A549 (cell line): ENCODE results near the gene TNNT2. TPM values are rescaled to one million over a fixed set of nuclear protein-coding genes. Genes with fewer than 3 reads are reported as not detected.

Source experiments
- ATAC-seq, 2 experiments: fragments of 200-7000 bp in 1 of 2; fragments of >200 bp in 1 of 2; cut with Nextera tagmentation in 1 of 2; cut with Tn5 transposase in 1 of 2; 3 replicates each; pipeline versions ENCODE4 v1.8.0 to v1.9.1; 2018 to 2020; ENCODE audit warnings: mild to moderate bottlenecking in 1 of 2, moderate library complexity in 1 of 2
- CTCF ChIA-PET: fragments of 300-600 bp; sonication (Branson Sonifier 250); formaldehyde crosslinking; extraction: SDS; loops from one replicate; lab custom pipeline; 2021; ENCODE audit warnings: antibody characterized with exemption, inconsistent platforms; lab: Yijun Ruan, JAX
- POLR2A ChIA-PET: fragments of 350-600 bp; formaldehyde crosslinking; extraction: SDS; loops from one replicate; lab custom pipeline; 2021; ENCODE audit warnings: antibody characterized with exemption, inconsistent platforms; lab: Yijun Ruan, JAX
- DNase-seq, 2 experiments: peaks; one replicate each; pipeline versions ENCODE4 v3.0.0 to v3.0.0-alpha.2; 2011 to 2016; ENCODE audit warnings: low read depth in 1 of 2, low spot score in 1 of 2
- FAIRE-seq: peaks from 2 replicates; lab custom pipeline; 2011; peaks lifted over from hg19 to GRCh38; lab: Jason Lieb, UNC
- H3K27ac ChIP-seq, 2 experiments: fragments of >200 bp; sonication (Bioruptor Twin); formaldehyde crosslinking; 3 replicates each; pipeline ENCODE4 v1.5.1; 2016 to 2017
- H3K4me1 ChIP-seq: fragments of >200 bp; sonication (Bioruptor Twin); formaldehyde crosslinking; 3 replicates; pipeline ENCODE4 v1.6.1; 2016
- H3K4me2 ChIP-seq: fragments of >200 bp; sonication (Bioruptor Twin); formaldehyde crosslinking; 3 replicates; pipeline ENCODE4 v1.6.1; 2016
- H3K4me3 ChIP-seq: fragments of >200 bp; sonication (Bioruptor Twin); formaldehyde crosslinking; 3 replicates; pipeline ENCODE4 v1.5.1; 2016
- H3K9me3 ChIP-seq: fragments of >200 bp; sonication (Bioruptor Twin); formaldehyde crosslinking; 3 replicates; pipeline ENCODE4 v1.6.1; 2016
- CBX2 ChIP-seq: fragments of 200-600 bp; sonication (generic); IDR thresholded peaks from 2 replicates; pipeline ENCODE4 v1.6.1; 2016; ENCODE audit warnings: low read depth, mild to moderate bottlenecking, borderline replicate concordance
- CHD2 ChIP-seq: fragments of 150-350 bp; IDR thresholded peaks from 2 replicates; pipeline ENCODE4 v1.6.1; 2014; ENCODE audit warnings: low read length; ENCODE audit not compliant: partially characterized antibody
- E2F6 ChIP-seq: IDR thresholded peaks from 2 replicates; pipeline ENCODE4 v1.6.1; 2012; ENCODE audit warnings: low read depth, borderline replicate concordance
- EHF ChIP-seq: fragments of 250-450 bp; sonication (Bioruptor Pico); IDR thresholded peaks from 2 replicates; pipeline ENCODE4 v1.5.0; 2020; ENCODE audit warnings: mild to moderate bottlenecking
- EHMT2 ChIP-seq: fragments of 200-600 bp; sonication (generic); IDR thresholded peaks from 2 replicates; pipeline ENCODE4 v1.6.1; 2016; ENCODE audit warnings: antibody characterized with exemption, low read depth, mild to moderate bottlenecking, moderate library complexity
- FOSB ChIP-seq: fragments of 250-450 bp; sonication (Bioruptor Pico); IDR thresholded peaks from 2 replicates; pipeline ENCODE4 v1.5.0; 2020; ENCODE audit warnings: mild to moderate bottlenecking, moderate library complexity
- HES2 ChIP-seq: fragments of >200 bp; sonication (Bioruptor Twin); formaldehyde crosslinking; IDR thresholded peaks from 2 replicates; pipeline ENCODE4 v1.6.1; 2016
- HMGXB4 ChIP-seq: fragments of 250-450 bp; sonication (Bioruptor Pico); IDR thresholded peaks from 2 replicates; pipeline ENCODE4 v1.5.0; 2021; ENCODE audit warnings: mild to moderate bottlenecking, moderate library complexity, borderline replicate concordance
- HOXA7 ChIP-seq: fragments of 250-450 bp; sonication (Bioruptor Pico); IDR thresholded peaks from 2 replicates; pipeline ENCODE4 v1.5.0; 2020; ENCODE audit warnings: mild to moderate bottlenecking, moderate library complexity
- JUNB ChIP-seq: fragments of >200 bp; sonication (Bioruptor Twin); formaldehyde crosslinking; IDR thresholded peaks from 2 replicates; pipeline ENCODE4 v1.6.1; 2016
- KDM5A ChIP-seq: fragments of 200-600 bp; sonication (generic); IDR thresholded peaks from 2 replicates; pipeline ENCODE4 v1.6.1; 2016; ENCODE audit warnings: antibody characterized with exemption, mild to moderate bottlenecking
- MAFK ChIP-seq: fragments of 450-650 bp; IDR thresholded peaks from 2 replicates; pipeline ENCODE4 v1.6.1; 2014; ENCODE audit not compliant: partially characterized antibody
- MAZ ChIP-seq: fragments of 150-350 bp; IDR thresholded peaks from 2 replicates; pipeline ENCODE4 v1.6.1; 2014; ENCODE audit warnings: antibody characterized with exemption, low read depth, low read length, borderline replicate concordance
- RCOR1 ChIP-seq: fragments of 150-350 bp; IDR thresholded peaks from 2 replicates; pipeline ENCODE4 v1.6.1; 2014; ENCODE audit warnings: antibody characterized with exemption, low read length, low read depth
- RFX5 ChIP-seq: fragments of 450-650 bp; IDR thresholded peaks from 2 replicates; pipeline ENCODE4 v1.7.1; 2014; ENCODE audit warnings: antibody characterized with exemption, mild to moderate bottlenecking, moderate library complexity
- ZNF302 ChIP-seq: fragments of 250-450 bp; sonication (Bioruptor Pico); IDR thresholded peaks from 2 replicates; pipeline ENCODE4 v1.9.0; 2021; ENCODE audit warnings: inconsistent platforms, mild to moderate bottlenecking, moderate library complexity
- WGBS: methylation state at CpG from one replicate; pipeline ENCODE4 v1.1.6; 2017; ENCODE audit errors: missing lambda C conversion rate; 5-methylcytosine and 5-hydroxymethylcytosine counted together
- polyA plus RNA-seq, 4 experiments: library from polyadenylated mRNA; depleted of rRNA in 3 of 4; stranded (reverse); fragments of >200 nt; fragmentation: RNase III in 1 of 4; extraction: RNeasy Plus Mini Kit Qiagen cat#74134 plus additional on column Dnase treatment in 1 of 4; gene quantifications; 2 replicates in 3 of 4; 3 replicates in 1 of 4; pipeline ENCODE4 v1.2.3, GENCODE V29; 2011 to 2017
- TF ChIP-seq, protein P1 (sequence below): fragments of 150-350 bp; IDR thresholded peaks from 2 replicates; pipeline ENCODE4 v1.6.1; 2014; ENCODE audit warnings: low read depth, mild to moderate bottlenecking, low read length
- TF ChIP-seq, protein P2 (sequence below): fragments of 250-450 bp; sonication (Bioruptor Pico); IDR thresholded peaks from 2 replicates; pipeline ENCODE4 v1.5.0; 2020; ENCODE audit warnings: low read depth, mild to moderate bottlenecking, moderate library complexity

Gene TNNT2
- polyA plus RNA-seq, 2 of the 4 experiments (the other 2 are of a cell fraction), result 0.09 TPM; not detected in 1

DNA sequence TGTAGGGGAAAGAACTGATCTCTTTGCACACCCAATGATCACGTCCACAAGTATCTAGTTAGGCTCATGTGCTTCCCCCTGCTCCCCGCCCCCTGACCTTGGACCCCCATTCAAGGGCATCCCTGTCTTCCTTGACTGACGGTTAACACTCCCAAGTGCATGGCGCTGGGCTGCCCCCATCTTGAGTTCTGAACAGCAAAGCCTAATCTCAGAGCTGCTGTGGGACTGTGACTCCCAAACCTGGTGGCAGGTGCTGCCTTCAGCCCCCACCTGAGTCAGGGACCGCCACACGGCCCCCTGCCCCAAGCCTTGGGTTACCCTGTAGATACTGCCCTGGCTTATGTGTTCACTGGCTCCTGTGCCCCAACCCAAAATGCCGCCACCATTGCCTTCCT, 43.1 kb upstream of the TNNT2 start:
- FAIRE-seq (no peak), DNase-seq (no peak)
- Histone ChIP-seq H3K4me3 (no peak overlapping the region), H3K9me3 (no peaks in the 10 kb centered on the region), H3K4me1 (no peaks in the 10 kb centered on the region), H3K4me2 (no peak overlapping the region)
- ChIA-PET POLR2A (no interaction called here), CTCF (interaction anchor here (1.1 to 3.8 kb wide), 6 partner anchors 11 to 92 kb away, joined by 3 to 26 read pairs (median 4); no protein-coding TSS in a partner anchor)
- 50% methylated on average over 7 of the region's 7 CpGs for WGBS
- TF ChIP-seq HOXA7 (CRISPR knock-in tag) (no peak), EHF (CRISPR knock-in tag) (no peak), MAZ (no peak), FOSB (CRISPR knock-in tag) (no peak), JUNB (no peak)
- TF ChIP-seq, all 56 proteins: peak for 0
- no peak for ATAC-seq
- no peak overlapping the region for H3K27ac ChIP-seq

GRCh38 chr1:201419746-201420607, 42.5 kb upstream of the TNNT2 start:
- DNase-seq, result no peak
- ChIA-PET POLR2A (no interaction called here), CTCF (interaction anchor here (1.1 to 3.8 kb wide), 6 partner anchors 10 to 93 kb away, joined by 3 to 26 read pairs (median 4); no protein-coding TSS in a partner anchor)
- no peak for ATAC-seq
- 57% methylated on average over 9 of the region's 12 CpGs for WGBS
- no peak for TF ChIP-seq MAFK
- TF ChIP-seq E2F6, result no peak
- no peak for TF ChIP-seq CBX2
- no peak for TF ChIP-seq HES2
- TF ChIP-seq JUNB, result no peak
- no peak for TF ChIP-seq RCOR1
- TF ChIP-seq RFX5, result no peak
- TF ChIP-seq EHMT2, result no peak
- TF ChIP-seq HMGXB4 (CRISPR knock-in tag), result no peak
- TF ChIP-seq CHD2, result no peak
- TF ChIP-seq, protein P1, sequence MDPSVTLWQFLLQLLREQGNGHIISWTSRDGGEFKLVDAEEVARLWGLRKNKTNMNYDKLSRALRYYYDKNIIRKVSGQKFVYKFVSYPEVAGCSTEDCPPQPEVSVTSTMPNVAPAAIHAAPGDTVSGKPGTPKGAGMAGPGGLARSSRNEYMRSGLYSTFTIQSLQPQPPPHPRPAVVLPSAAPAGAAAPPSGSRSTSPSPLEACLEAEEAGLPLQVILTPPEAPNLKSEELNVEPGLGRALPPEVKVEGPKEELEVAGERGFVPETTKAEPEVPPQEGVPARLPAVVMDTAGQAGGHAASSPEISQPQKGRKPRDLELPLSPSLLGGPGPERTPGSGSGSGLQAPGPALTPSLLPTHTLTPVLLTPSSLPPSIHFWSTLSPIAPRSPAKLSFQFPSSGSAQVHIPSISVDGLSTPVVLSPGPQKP, result no peak
- TF ChIP-seq ZNF302 (CRISPR knock-in tag), result no peak
- no peak for TF ChIP-seq MAZ
- TF ChIP-seq KDM5A, result no peak
- TF ChIP-seq, protein P2, sequence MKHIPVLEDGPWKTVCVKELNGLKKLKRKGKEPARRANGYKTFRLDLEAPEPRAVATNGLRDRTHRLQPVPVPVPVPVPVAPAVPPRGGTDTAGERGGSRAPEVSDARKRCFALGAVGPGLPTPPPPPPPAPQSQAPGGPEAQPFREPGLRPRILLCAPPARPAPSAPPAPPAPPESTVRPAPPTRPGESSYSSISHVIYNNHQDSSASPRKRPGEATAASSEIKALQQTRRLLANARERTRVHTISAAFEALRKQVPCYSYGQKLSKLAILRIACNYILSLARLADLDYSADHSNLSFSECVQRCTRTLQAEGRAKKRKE (CRISPR knock-in tag), result no peak
- Histone ChIP-seq H3K9me3 (no peaks in the 10 kb centered on the region), H3K4me3 (no peak overlapping the region), H3K27ac (no peak overlapping the region), H3K4me1 (no peaks in the 10 kb centered on the region), H3K4me2 (no peak overlapping the region)
- no peak for FAIRE-seq
